Measurements from ENCODE around the gene DNA2.
A peak's percentile ranks its signal among the peaks of the same experiment; 100 is the strongest.

The DNA2 gene

DNA sequence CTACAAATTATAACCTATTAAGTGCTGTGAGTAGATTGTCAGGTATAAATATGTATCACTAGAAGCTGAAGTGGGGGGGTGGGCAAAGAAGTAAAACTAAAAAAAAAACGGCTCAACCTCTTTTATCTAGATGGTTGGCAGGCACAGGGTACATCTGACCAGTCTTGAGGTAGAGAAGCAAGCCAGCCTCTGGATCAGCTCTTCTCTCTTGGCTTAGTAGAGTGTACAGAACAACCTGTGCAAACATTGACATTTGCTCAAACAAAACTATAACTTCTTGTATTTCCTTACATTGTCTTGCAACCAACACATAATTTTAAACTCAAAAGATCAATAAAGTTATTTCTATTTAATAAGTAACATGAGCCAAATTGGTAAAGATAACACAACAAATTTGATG is 25.6 kb downstream of the DNA2 start:
- no peak for DNase-seq

DNA sequence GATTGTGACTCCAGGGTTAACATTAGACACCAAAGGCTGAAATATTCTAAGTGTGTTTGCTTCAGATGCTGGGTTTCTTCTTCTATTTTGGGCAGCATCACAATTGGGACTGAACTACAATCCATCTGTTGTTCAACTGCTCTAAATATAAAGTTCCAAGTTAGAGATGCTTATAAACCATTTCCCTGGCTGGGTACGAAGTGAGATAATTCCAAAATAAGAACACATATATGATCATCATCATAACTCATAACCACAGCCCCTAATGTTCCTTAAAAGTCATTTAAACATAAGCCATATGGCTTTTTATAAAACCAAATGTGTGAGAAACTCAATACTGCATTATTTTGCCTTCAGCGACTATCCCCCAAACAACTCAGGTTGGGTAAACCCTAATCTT is 28.8 kb downstream of the DNA2 start:
- no peak for DNase-seq

DNA sequence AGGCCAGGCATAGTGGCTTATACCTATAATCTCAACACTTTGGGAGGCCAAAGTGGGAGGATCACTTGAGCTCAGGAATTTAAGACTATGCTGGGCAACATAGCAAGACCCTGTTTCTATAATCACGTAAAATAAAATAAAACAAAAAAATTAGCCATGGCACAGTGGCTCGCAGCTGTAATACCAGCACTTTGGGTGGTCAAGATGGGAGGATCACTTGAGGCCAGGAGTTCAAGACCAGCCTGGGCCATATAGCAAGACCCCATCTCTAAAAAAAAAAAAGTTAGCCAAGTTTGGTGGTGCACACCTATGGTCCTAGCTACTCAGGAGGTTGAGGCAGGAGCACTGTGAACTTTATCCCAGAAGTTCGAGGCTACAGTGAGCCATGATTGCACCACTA is 30.9 kb downstream of the DNA2 start:
- DNase-seq = no peak

DNA sequence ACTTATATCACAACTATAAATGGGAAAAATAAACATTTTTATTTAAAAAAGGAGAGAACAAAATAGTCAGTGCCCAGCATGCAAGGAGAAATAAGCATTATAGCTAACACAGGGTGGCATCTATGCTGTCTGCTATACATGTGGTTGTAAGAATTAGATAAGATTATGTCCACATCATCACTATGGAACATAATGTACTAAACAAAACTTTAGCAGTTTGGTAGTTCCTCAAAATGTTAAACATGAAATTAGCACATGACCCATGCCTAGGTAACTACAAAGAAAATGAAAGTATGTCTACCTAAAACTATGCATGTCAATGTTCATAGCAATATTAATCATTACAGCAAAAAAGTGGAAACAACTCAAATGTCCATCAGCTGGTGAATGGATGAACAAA is 36.0 kb downstream of the DNA2 start:
- no peak for DNase-seq

DNA sequence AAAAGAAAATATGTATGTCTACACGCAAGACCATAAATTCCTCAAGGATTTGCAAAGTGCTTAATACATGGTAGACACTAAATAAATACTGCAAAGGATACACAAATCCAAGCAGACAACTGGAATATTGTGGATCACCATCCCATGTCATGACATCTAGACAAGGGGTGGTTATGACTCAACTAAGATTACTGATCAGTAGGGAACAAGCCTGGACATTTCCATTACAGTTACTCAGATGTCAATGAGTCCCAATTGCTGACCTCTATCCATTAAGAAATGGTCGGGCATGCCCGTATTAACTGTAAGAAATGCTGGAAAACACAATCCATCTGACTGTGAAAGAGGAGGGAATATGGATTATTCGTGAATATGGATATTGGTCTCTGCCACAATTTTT is 37.1 kb downstream of the DNA2 start:
- no peak for DNase-seq

DNA sequence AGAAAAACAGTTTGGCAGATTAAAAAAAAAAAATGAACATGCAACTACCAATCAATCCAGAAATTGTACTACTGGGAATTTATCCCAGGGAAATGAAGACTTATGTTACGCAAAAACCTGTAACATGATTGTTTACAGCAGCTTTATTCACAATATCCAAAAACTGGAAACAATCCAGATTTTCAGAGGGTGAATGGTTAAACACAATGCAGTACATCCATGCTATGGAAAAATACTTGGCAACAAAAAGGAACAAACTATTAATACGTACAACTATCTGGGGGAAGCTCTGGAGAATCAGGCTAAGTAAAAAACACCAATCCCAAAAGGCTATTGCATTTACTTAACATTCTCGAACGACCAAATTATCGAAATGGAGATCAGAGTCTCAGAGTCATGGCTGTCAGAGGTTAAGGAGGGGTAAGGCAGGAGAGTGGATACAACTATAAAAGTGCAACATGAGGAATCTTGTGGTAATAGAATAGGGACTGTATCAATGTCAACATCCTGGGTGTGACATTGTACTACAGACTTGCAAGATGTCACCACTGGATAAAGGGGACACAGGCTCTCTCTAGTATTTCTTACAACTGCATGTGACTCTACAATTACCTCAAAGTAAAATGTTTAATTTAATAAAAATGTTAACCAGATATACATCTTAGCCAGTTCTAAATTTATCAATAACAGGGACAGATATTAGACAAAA is 43.2 kb downstream of the DNA2 start:
- DNase-seq = peak; percentile 22

DNA sequence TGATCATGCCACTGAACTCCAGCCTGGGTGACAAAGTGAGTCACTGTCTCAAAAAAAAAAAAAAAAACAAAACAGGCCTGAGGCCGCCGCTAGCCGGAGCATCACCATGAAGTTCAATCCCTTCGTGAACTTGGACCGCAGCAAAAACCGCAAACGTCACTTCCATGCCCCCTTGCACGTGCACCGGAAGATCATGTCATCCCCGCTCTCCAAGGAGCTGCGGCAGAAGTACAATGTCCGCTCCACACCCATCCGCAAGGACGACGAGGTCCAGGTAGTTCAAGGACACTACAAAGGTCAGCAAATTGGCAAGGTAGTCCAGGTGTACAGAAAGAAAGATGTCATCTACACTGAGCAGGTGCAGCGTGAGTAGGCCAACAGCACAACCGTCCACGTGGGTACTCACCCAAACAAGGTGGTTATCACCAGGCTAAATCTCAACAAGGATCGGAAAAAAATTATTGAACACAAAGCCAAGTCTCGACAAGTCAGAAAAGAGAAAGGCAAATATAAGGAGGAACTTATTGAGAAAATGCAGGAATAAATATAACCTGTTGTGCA is 47.2 kb downstream of the DNA2 start:
- no peak for DNase-seq

DNA sequence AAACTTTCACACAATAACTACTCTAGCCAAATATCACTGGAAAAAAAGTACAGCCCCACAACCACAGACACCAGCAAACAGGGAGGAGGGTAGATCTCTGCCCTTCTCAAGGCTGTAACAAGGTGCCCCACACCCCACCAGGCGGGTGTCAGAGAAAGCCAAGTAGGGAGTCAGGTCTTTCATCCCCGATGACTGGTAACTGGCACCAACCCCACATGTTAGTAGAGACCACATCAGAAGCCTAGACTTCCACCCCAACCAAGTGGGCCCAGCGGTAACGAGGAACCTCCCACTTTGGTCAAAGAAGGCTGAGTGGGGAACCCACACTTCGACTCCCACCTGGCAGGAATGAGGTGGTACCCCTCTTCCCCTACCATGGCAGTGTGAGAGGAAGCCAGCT is 48.3 kb downstream of the DNA2 start:
- no peak for DNase-seq

DNA sequence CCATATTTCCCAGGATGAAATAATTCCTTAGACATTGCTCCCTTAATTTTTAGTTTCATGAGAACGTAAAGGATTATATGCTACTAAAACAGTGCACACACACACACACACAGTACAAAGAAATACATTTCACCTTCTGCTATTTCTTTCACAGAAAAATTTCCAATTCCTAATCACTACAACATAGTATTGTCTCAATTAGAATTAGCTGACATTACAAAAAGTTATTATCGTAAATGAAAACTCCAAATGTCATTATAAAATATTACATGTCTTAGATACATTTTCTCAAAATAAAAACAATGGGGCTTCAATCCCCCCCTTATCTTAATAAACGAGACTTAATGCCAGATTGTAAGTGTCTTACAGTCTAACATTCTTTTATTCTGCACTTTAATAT is 52.4 kb downstream of the DNA2 start:
- DNase-seq = no peak

DNA sequence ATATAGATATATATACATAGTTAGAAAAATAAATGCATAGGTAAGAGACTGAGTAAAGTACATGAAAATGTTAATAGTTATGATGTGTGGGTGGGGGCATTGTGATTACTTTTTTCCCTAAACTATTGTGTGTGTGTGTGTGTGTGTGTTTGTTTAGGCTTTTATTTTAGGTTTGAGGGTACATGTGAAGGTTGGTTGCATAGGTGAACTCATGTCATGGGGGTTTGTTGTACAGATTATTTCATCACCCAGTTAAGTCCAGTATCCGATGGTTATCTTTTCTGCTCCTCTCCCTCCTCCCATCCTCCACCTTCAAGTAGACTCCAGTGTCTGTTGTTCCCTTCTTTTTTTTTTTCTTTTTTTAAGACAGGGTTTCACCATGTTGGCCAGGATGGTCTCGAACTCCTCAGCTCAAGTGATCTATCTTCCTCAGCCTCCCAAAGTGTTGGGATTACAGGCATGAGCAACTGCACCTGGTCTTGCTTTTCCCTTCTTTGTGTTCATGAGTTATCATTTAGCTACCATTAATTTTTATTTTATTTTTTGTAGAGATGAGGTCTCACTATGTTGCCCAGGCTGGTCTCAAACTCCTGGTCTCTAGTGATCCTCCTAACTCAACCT is 62.8 kb downstream of the DNA2 start:
- no peak for DNase-seq

DNA sequence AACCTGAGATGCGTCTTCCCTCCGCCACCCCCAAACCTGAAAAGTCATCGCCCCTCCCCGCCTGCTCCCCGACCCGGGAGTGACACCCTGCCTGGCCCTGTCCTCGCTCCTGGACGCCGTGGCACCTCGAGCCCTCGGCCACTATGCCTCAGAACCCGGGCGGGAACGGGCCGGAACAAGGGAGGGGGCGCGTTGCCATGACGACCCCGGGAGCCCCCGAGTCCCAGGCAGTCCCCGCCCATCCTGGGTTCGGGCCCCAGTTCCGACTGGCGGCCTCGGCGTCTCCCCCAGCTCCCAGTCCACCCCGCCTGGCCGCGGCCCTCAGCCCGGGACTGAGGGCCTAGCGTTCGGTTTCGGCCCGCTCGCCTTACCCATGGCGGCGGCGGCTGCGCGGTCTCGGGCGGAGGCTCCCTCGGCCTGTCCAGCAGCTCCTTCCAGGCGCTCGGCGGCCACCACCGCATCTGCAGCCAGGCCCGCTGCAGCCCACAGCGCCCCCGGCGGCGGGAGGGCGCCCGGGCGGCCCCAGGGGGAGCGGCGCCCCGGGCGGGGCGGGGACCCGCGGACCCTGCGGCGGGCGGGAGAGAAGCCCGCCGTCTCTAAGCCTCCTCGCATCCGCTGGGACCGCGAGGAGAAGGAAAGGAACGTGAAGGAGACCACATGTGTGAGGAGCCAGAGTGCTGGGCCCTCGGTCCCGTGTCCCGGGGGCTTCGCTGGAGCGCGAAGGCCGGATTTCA is 64.8 kb downstream of the DNA2 start, which contains the start of gene RUFY2:
Gene RUFY2, minus strand, starts transcription at position 463 of the 734 bp plus-strand sequence. Its CDS starts 88 bp downstream, at position 375.
- DNase-seq = peak; percentile 70

DNA sequence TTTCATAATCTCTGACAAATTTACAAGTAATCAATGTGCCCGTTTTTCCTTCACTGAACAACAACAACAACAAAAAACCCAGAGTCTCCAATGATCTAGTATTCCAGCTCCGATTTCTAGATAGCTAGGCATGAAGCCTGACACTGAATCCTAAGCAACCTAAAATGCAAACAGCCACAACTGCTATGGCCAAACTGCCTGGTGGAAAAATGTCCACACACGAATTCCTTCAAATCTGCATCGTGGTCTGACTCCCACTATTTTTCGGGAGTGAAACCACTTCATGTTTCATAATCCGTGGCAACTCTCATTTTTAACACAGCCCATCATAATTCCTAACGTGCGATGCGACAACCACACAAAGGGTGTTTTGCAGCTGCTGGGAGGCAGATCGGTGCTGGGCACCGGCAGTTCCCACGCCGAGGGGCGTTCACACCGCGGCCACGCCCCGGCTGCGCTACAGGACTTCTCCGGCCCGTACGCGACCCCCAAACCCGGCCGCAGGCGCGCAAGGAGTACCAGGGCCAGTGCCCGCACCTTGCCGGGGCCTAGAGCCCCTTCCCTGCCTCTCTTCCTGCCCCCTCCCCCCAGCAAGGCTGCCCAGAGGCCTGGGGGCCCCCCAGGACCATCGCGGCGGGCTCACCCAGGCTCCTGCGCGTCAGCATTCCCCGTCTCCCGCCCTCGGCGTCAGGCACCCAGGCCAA is 65.5 kb downstream of the DNA2 start:
- peak; percentile 30 for DNase-seq

DNA sequence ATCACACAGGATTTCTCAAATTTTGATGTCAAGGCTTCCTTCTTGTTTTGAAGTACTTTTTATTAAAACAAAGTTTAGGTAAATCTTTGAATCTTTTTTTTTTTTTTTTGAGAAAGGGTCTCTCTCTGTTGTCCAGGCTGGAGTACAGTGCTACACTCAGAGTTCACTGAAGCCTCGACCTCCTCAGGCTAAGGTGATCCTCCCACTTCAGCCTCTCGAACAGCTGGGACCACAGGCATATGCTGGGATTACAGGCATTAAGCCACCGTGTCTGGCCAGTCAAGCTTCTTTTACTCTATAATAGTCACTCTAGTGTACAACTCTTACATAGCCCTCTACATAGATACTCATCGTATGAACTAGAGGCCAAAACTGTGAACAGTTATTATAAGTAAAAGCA is 68.1 kb downstream of the DNA2 start:
- no peak for DNase-seq

DNA sequence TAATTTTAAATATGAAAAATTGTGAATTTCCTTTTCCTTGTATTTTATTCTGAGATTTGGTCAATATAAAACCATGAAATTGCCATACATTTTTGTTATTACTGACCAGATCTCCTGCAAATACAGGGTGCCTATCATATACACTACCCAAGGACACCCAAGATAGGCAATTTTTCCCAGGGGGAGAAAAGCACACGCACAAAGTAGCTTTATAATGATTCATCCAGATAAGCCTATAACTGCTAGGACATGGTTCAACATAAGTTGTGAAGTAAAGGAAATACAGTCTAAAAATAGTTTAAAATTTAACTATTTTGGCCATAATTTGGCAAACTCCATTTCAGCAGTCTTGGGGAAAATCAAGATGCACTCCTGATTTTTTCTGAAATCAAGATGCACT is 69.5 kb downstream of the DNA2 start:
- no peak for DNase-seq

DNA sequence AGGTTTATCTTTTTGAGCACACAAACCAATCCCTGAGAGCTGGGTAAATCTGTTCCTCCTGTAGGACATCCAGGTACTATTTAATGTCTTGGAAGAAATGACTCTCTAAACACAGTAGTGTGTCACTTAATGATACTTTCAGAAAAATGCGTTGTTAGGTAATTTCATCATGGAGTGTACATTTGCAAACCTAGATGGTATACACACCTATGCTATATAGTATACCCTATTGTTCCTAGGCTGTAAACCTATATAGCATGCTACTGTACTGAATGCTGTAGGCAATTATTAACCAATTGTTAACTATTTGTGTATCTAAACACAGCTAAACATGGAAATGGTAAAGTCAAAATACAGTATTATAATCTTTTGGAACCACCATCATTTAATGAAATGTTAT is 74.8 kb downstream of the DNA2 start:
- DNase-seq = no peak

DNA sequence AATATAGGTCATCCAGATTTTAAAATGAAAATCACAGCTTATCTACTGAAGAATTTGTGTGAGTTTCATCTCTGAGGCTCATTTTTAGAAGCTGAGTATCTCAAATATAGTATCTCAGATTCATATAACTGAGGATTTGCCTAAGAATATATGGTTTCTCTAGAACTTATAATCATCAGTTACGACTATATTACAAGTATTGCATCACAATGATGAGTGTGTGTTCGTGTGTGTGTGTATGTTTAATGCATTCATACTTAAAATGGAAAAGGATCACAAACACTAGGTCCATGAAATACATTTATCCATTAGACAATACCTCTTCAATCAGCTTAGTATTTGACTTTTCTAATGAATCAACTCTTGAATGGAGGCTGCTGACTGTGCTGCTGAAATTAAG is 86.0 kb downstream of the DNA2 start:
- no peak for DNase-seq

DNA sequence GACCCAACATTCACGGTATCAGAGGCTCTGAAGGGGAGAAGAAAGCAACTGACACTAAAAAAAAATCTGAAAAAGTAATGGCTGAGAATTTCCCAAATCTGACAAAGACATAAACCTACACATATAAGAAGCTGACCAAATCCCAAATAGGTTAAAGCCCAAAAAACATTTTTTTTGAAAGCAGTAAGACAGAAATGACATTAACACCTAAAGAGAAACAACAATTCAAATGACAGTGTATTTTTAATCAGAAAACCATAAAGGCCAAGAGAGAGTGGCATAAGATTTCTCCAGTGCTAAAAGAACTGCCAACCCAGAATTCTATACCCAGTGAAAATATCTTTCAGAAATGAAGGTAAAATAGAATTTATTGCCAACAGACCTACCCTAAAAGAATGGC is 100.2 kb downstream of the DNA2 start:
- DNase-seq = no peak

DNA sequence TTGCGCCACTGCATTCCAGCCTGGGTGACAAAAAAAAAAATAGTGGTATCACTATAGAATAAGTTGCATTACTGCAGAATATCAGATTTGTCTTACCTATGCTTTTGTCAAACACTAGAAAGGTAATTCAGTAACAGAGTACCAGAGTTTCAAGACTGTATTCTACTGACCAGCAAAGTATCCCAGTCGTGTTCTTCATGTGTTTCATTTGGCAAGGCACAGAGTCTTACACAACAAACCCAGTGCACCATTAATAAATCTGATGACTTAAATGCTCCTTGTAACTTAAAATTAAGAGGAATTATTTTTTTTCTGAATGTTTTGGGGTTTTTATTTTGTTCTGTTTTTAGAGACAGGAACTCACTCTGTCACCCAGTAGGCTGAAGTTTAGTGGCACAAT is 104.7 kb downstream of the DNA2 start:
- no peak for DNase-seq

DNA sequence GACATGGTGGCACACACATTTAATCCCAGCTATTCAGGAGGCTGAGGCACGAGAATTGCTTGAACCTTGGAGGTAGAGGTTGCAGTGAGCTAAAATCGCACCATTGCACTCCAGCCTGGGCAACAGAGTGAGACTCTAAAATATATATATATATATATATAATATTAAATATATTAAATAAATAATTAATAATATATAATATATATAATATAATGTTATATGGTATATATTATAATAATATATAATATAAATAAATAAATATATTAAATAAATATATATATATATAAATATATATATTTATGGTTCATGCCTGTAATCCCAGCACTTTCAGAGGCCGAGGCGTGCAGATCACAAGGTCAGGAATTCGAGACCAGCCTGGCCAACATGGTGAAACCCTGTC is 105.2 kb downstream of the DNA2 start:
- no peak for DNase-seq

DNA sequence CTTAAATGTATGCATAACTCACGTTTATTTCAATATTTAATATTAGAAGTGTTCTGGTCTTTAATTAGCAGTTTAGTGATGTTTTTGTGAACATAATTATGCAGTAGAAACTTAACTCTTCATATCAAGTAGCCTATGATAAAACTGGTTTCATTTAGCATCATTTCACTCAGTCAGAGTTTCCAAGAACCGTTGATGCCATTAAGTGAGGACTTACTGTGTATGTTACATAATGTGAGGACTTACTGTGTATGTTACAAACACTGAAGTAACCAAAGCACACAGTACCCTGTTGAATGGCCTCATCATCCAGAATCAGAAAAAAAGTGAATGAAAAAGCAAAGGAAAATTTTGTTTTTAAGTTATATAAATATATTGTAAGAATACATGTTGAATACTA is 106.2 kb downstream of the DNA2 start:
- no peak for DNase-seq

DNA sequence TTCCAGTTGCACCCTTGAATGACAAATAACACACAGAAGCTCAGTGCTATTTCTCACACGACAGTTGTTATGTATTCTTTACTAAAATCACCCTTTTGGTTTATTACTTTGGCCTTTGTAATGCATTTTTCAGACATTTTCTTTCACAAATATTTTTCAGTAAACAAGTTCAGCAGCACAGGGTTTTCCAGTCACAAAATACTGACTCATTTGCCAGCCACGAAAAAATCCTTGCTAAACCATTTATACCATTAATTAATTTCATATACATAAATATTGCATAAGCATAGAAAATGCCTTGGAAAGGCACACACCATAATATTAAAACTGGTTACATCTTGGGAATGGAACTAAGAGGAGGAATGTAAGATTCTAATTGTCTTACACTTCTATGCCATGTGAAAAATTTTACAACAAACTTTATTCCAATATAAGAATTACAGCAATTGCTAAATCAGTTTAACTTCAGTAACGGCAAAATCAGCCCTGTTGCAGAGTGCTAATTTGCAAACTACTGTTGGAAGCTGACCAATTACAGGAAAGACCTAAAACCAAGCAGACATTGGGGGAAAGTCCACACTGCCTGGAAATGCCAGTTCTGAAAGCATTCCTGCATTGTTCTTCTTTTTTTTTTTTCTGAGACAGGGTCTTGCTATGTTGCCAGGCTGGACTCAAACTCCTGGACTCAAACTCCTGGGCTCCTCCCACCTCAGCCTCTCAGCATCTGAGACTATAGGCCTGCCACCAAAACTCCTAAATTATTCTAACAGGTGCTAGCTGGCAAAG is 107.5 kb downstream of the DNA2 start:
- DNase-seq = no peak
